Measurements from ENCODE around the gene HLA-DPB1.

GRCh38 chr6:33061987-33062386 is 13.8 kb upstream of the HLA-DPB1 start:
- TF ChIP-seq CTCF (IDR thresholded peaks at IDR 0.05; ENCODE audit: poor library complexity, severe bottlenecking) (no peak), EP300 (conservative IDR thresholded peaks at IDR 0.05; ENCODE audit: poor library complexity, severe bottlenecking) (no peak), REST (IDR thresholded peaks at IDR 0.05; ENCODE audit: borderline replicate concordance) (no peak), POLR2AphosphoS5 (IDR thresholded peaks at IDR 0.05) (no peak), TAF1 (IDR thresholded peaks at IDR 0.05; ENCODE audit: low read depth) (no peak), RAD21 (conservative IDR thresholded peaks at IDR 0.05) (no peak), EZH2 (IDR thresholded peaks at IDR 0.05; ENCODE audit: borderline replicate concordance, insufficient read depth, low read length, poor library complexity, severe bottlenecking) (no peak), MXI1 (conservative IDR thresholded peaks at IDR 0.05; ENCODE audit: poor library complexity, severe bottlenecking) (no peak), SMC3 (conservative IDR thresholded peaks at IDR 0.05; ENCODE audit: poor library complexity) (no peak)

Measured in neural cell (in vitro differentiated cells).